NCI-H2171 (cell line): ENCODE results near the gene EPN3.
A peak's percentile ranks its signal among the peaks of the same experiment; 100 is the strongest.

Experiments used
- DNase-seq: peaks from one replicate; lab custom pipeline; 2025; lab: John Stamatoyannopoulos, UW

Gene EPN3

GRCh38 chr17:50570032-50570431, 37.5 kb downstream of the EPN3 start:
- DNase-seq: no peak

- DNase-seq: no peak
Measured at GRCh38 chr17:50570528-50570927, 38.0 kb downstream of the EPN3 start.

GRCh38 chr17:50571681-50572080, 39.1 kb downstream of the EPN3 start:
- no peak for DNase-seq

GRCh38 chr17:50572541-50572940, 40.0 kb downstream of the EPN3 start:
- no peak for DNase-seq

- no peak for DNase-seq
Measured at GRCh38 chr17:50573866-50574611, 41.5 kb downstream of the EPN3 start.

- peak; percentile 34 for DNase-seq
Measured at GRCh38 chr17:50575581-50576210, 43.2 kb downstream of the EPN3 start.

- DNase-seq: no peak
Measured at GRCh38 chr17:50576864-50577263, 44.3 kb downstream of the EPN3 start.

- no peak for DNase-seq
Measured at GRCh38 chr17:50577451-50577954, 45.0 kb downstream of the EPN3 start.

- no peak for DNase-seq
Measured at GRCh38 chr17:50578173-50578572, 45.6 kb downstream of the EPN3 start.

GRCh38 chr17:50579399-50579798, 46.9 kb downstream of the EPN3 start:
- no peak for DNase-seq

GRCh38 chr17:50580646-50581045, 48.1 kb downstream of the EPN3 start:
- no peak for DNase-seq

GRCh38 chr17:50581316-50581715, 48.8 kb downstream of the EPN3 start:
- DNase-seq: no peak

GRCh38 chr17:50582741-50583140, 50.2 kb downstream of the EPN3 start:
- no peak for DNase-seq

GRCh38 chr17:50583641-50584040, 51.1 kb downstream of the EPN3 start:
- no peak for DNase-seq

GRCh38 chr17:50584116-50584515, 51.6 kb downstream of the EPN3 start:
- no peak for DNase-seq

- no peak for DNase-seq
Measured at GRCh38 chr17:50584749-50585148, 52.2 kb downstream of the EPN3 start.

GRCh38 chr17:50585346-50585745, 52.8 kb downstream of the EPN3 start:
- no peak for DNase-seq

GRCh38 chr17:50585891-50586290, 53.4 kb downstream of the EPN3 start:
- DNase-seq: no peak

GRCh38 chr17:50586421-50587247, 54.1 kb downstream of the EPN3 start:
- no peak for DNase-seq

GRCh38 chr17:50587571-50587970, 55.0 kb downstream of the EPN3 start:
- no peak for DNase-seq

- no peak for DNase-seq
Measured at GRCh38 chr17:50588391-50589049, 56.0 kb downstream of the EPN3 start.

- DNase-seq: no peak
Measured at GRCh38 chr17:50589095-50589705, 56.7 kb downstream of the EPN3 start.
